GM19035 (cell line): ENCODE data around the gene PRXL2B.

Experiments used
- ATAC-seq: cut with Tn5 transposase; IDR thresholded peaks from one replicate; pipeline ENCODE4 v1.9.1; 2021; ENCODE audit not compliant: unreplicated experiment

PRXL2B gene

DNA sequence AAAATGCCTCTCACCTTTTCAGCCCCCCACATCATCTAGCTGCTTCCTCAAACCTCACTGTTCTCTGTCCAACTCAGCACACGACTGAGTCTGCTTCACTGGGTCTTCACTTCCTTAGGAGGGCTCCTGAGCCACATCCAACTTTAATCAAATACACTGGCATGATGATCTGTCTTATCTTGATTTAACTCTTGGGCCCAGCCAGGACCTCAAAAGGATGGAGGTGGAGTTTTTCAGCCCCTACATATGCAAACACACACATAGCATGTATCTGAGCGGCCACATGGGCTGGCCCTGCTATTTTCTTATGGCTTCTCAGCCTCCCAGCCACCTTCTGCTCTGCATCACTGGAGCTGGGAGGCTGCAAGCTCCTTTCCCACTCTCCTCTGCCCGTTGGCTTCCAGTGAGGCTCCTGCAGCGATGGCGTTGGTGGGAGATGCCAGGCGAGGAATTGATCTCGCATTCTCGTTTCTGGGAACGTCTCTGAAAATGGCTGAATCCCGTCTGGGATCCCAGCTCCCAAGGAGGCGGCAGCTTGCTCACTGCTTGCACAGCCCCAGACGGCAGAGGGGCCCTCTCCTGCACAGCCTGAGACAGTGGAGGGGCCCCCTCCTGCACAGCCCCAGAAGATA, 1.8 kb upstream of the PRXL2B start:
- no peak for ATAC-seq

DNA sequence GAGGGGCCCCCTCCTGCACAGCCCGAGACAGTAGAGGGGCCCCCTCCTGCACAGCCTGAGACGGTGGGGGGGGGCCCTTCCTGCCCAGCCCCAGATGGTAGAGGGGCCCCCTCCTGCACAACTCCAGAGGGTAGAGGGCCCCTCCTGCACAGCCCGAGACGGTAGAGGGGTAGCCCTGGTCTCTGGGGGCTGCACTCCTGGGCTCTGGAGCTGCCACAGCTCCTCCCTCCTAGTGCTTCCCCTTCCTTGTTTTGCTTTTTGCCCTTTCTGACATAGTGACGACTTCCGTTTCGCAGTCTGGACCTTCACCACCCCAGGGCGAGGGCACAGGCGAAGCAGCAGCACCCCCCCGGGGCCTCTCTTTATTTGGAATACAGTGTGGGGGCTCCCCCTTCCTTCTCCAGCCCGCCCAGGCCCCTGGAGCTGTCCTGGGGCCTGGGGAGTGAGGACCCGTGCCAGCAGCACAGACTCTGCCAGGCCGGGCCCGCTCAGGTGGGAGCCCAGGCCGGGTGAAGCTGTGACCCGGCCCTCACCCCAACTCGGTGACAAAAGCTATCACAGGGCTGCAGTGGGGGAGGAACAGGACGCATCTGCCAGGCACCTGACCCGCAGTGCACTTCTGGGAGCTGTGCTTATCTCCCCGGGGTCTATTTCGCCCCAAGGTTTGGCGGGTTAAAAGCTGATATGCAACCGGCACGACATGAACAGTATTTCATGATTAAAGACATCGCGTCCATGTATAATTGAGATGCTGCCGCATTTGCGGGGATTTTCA, 1.1 kb upstream of the PRXL2B start:
- no peak for ATAC-seq

GRCh38 chr1:2587071-2587859, 688 bp downstream of the PRXL2B start:
- peak; percentile 1 for ATAC-seq

- no peak for ATAC-seq
Observed at GRCh38 chr1:2587860-2588571, 1.4 kb downstream of the PRXL2B start.

GRCh38 chr1:2588661-2589430, 2.3 kb downstream of the PRXL2B start:
- no peak for ATAC-seq

DNA sequence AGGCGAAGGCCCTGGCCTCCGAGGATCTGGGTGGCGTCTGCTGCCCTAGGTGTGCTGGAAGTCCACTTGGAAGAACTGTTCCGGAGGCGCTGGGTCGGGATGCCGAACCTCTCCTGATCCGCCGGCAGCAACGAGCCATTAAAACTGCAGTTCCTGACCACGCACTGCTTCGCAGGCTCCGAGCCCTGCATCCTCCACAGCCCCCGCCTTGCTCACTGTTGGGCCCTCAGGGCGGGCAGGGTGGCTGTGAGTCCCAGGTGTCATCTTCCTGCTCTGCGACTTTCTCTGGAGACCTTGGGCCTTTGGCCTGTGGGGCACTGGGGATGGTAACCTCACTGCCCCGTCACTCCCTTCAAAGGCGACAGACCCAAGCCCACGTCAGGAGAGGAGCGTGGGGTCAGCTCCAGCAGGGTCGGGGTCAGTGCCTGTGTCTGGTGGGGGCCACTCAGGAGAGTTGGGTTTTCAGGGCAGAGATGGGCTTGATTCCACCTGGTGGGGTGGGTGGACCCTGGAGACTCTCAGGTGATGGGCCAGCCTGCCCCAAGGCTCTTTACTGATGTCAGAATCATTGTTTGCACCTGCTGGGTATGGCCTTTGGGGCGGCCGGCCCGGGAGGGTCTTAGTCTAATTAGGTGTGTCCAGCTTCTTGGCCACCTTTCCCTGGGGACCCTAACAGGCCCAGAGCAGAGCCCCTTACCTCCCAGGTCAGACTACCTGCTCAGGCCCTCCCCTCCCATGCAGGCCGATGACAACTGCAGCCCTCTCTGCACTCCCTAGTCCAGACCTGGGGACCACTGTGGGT, 3.1 kb downstream of the PRXL2B start:
- ATAC-seq, result no peak

DNA sequence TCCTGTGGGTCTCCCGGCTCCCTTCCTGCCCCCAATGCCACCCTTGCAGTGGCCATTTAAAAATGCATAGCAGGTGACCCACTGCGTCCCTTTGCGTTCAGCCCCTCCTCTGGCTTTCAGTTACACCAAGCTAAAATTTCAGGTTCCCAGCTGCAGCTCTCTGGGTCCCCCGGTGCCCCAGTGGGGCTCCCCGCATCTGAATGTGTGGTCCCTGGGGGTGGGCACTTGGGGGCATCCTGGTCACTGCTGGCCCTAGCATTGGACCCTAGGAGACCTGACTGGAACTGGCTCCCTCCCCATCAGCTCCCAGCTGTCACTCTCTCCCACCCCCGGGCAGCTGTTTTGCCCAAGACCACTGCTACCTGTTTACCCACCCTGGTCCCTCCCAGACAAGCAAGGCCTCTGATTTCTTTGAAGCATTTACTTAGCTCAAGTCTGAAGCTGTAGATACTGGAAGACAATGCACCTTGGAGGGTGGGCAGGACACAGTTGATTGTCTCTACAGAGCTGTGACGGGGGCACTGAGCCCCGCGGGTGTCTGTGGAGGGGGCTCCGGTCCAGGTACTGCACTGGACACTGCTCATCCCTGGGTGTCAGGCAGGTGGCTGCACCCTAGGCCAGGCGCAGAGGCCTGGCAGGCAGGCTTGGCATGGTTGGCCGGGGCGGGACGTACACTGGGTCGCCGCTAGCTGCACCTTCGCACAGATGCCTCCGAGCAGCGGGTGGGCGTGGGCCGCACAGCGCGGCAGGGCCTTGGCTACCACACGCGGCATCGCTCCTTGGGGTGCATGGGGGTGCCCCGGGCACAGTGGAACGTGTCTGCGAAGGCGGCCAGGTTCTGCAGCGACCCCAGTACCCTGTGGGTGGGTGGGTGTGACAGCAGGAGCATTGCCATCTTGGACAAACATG, 3.9 kb downstream of the PRXL2B start:
- no peak for ATAC-seq

GRCh38 chr1:2591233-2591580, 4.6 kb downstream of the PRXL2B start:
- no peak for ATAC-seq

GRCh38 chr1:2591581-2592261, 5.1 kb downstream of the PRXL2B start:
- no peak for ATAC-seq

- no peak for ATAC-seq
Observed at GRCh38 chr1:2592672-2593071, 6.1 kb downstream of the PRXL2B start.

GRCh38 chr1:2593251-2593878, 6.8 kb downstream of the PRXL2B start:
- ATAC-seq, result no peak

DNA sequence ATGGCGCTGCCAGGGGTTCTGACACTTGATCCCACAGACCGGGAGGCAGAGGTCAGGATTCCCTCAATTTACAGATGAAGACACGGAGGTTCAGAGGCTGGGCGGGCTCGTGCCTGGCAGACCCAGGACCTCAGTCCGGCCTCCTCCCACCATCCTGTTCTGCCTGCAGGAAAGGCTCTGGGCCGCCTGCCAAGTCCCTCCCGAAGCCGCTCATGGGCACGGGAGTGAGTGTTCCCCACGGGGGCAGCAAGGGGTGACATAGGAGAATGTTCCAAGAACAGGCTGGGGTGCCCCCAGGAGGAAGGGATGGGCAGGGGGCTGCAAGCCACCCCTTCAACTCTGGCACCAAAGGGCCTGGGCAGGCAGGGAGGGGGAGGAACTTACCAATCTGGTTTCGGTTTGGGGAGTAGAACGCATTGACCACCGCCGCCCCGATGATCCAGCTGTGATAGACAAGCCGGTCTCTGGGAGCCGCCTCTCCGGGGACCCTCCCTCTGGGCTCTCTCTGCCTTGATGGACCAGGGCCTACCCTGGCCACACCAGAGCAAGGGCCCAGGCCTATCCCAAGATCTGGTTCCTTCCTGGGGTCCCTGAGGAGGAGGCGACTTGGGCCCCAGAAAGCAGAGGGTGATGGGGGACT, 7.5 kb downstream of the PRXL2B start:
- no peak for ATAC-seq

DNA sequence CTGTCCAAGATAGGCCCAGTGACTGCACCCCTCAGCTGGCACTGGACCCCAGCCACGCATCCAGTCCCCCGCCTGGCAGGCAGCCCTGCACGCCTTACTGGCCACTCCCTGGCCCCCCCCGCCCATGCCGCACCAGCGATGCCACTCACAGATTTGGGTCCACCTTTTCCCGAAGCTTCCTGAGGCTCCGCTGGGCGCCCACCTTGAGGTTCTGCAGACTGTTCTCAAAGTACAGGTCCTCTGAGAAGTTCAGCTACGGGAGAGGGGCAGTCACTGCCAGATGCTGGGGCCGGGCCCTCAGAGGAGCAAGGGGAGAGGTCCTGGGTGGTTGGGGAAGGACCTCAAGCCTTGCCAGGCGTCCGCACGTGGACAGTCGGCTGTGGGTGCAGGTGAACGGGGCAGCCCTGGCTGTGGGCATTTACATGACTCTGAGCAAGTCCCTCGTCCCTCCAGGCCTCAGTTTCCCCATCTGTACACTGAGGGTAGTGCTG, 8.1 kb downstream of the PRXL2B start:
- ATAC-seq, result no peak

- no peak for ATAC-seq
Observed at GRCh38 chr1:2595261-2595811, 8.8 kb downstream of the PRXL2B start.

GRCh38 chr1:2595812-2596529, 9.4 kb downstream of the PRXL2B start:
- no peak for ATAC-seq
